Stimulated activated CD8-positive, alpha-beta memory T cell treated with anti-CD3 and anti-CD28 coated beads, Interleukin-4, amount 100 ng/mL, for 24 hours (primary cell): Measurements from ENCODE around the gene CAMK2G.
A peak's percentile ranks its signal among the peaks of the same experiment; 100 is the strongest.
"Not testable (repeated sequence)": the region's sequence is repeated elsewhere in the genome, so short reads cannot be mapped to it uniquely, and the experiment has no call there.

ENCODE experiments used
- DNase-seq: peaks from one replicate; pipeline ENCODE4 v3.0.0-alpha.2; 2020; ENCODE audit warnings: low read depth

Gene CAMK2G

DNA sequence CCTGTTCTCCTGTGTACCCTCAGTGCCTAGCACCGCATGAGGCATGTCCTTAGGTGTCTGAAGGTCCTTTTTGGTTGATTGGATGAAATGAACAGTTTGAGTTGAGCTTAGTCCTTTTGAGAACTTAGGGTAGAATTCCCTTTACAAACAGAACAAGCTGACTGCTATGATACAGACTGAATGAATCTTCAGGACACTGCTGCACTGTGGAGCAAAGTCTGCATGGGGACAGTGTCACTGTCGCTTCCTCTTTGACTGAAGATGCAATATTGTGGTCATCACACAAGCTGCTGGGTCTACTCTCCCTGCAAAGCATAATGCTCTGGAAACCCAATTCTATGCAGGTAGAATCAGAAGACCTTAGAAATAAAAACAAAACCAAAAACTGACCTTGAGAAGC lies 28.0 kb upstream of the CAMK2G start:
- no peak for DNase-seq

DNA sequence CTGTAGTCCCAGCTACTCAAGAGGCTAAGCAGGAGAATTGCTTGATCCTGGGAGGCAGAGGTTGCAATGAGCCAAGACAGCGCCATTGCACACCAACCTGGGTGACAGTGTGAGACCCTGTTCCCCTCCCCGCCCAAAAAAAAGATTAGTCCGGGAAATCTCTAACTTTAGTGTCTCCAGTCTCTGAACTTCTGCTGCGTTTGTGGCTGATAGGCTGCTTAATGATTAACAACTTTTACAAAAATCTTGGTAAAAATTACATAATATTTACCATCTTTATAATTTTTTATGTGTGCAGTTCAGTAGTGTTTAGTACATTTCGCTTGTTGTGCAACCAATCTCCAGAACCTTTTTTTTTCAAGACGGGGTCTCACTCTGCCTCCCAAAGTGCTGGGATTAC lies 26.9 kb upstream of the CAMK2G start:
- no peak for DNase-seq

DNA sequence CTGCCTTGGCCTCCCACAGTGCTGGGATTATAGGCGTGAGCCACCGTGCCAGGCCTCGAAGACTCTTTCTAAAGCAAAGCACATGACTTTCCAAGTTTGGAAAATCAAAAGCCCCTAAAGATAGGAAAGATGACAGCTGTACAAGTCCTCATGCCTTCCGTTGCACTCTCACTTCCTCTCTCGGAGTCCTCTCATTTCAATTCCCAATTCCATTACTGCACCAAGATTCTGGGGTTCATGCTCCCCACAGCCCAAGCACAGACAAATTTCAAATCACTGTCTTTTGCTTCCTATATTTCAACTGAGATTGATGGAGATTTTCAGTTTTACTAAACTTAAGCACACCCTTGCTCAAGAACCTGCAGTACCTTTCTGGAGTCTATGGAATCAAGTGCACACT lies 25.7 kb upstream of the CAMK2G start:
- DNase-seq = no peak

DNA sequence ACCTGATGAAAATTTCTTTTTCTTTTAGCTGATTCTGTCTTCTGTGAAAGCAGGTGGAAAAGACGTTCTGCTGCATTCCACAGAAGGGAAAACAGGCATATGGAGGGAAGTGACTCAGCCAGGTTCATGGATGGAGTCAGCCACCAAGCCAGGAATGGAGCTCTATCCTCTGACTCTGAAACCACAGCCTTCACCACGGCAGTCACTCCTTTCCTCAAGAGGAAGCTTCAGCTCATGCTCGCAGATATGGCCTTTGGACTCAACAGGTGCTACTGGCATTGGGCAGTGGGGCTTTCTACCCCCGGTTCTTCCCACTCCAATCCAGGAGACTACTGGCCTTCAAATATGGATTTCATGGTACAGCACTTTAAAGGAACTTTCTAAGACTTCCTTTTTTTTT lies 25.1 kb upstream of the CAMK2G start:
- DNase-seq = no peak

DNA sequence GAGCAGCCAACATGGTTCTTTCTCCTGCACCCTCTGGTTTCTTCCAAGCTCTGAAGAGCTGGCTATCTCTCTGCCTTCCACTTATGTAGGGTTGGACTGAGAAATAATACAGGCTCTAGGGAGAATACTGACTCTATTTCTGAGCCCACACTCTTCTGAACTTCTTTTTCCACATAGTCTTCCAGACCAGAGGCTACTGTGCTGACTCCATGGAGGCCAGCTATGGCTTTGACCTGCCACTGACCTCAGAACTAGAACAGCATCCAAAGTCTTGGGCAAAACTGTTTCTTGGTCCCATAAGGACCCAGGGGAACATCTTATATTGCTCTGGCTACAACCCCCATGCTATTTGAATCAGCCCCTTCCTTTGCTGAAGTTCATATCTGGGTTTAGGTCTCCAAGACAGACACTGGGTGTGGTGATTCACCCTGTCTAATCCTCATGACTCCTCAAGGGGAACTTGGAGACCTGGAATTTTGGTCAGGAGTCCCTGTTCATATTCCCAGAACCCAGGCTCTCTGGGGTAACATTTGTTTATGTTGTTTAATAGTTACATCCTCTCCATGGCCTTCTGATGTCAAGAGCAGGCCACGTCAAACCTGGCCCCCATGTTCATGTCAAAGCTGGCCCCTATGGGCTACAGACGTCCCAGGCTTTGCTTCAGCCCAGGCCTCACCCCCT lies 24.5 kb upstream of the CAMK2G start:
- DNase-seq = no peak

DNA sequence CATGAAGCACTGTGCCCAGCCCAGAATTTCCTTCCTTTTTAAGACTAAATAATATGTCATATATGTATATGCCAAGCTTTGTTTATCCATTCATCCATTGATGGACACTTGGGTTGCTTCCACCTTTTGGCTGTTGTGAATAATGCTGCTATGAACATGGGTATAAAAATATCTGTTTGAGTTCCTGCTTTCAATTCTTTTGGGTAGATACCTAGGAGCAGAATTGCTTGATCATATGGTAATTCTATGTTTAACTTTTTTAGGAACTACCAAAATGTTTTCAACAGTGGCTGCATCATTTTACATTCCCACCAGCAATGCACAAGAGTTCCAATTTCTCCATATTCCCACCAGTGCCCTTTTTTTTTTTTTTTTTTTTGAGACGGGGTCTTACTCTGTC lies 23.3 kb upstream of the CAMK2G start:
- DNase-seq = no peak

DNA sequence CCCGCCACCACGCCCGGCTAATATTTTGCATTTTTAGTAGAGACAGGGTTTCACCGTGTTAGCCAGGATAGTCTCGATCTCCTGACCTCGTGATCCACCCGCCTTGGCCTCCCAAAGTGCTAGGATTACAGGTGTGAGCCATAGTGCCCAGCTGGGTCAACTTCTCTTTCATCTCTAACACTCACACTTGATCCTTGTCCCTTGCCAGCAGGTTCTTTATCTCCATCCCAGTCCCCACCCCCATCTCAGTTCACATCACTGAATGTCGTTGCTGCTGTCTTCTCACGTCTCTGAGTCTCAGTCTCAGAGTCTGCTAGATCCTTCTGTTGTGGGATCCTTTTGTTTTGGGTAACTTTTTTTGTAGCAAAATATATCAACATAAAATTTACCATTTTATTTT lies 21.0 kb upstream of the CAMK2G start:
- DNase-seq = not testable (repeated sequence)

DNA sequence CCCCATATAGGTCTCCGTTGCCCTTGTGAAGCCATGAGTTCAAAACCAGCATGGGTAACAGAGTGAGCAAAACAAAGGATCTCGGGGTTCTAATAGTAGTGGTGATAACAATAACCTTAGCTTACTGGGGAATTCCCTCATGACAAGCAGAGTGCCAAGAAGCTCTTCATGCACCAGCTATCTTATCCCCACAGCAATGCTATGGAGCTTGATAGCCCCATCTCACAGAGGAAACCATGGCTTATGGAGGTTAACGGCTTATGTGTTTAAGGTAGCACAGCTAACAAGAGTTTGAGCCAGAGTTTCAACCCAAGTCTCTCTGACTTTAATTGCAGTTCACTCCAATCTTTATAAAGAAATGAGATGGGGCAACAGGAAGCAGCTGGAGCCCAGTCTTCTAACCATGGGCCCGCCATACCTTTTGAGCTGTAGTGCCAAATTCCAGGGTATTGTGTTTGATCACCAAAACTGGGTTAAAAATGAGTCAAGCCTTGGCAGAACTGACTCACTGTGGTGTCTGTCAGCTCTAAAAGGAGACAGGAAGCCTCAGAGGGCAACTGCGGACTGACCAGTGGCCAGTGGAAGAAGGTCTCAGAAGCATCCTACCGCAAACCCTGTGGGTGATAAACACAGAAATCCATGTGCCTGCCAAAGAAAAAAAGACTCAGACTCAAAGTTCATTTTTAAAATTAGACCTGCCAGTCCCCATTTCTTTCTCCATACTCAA lies 20.1 kb upstream of the CAMK2G start:
- peak; percentile 22 for DNase-seq

DNA sequence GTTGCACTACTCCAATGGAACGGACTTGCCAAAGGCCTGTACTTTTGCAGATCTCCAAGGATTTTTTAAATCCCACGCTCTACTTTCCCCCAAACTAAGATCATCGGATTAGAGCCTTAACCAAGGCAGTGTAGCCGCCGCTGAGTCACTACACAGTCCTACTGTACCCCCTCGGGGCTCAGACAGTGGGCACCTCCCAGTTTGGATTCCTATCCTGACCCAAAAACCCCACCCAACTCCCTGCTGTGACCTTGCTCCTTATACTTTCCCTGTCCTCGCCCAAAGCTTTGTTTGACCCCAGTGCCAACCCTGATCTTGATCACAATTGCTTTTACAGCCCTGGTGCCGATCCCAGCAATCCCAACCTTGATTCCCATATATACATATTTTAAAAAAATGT lies 19.1 kb upstream of the CAMK2G start:
- no peak for DNase-seq

DNA sequence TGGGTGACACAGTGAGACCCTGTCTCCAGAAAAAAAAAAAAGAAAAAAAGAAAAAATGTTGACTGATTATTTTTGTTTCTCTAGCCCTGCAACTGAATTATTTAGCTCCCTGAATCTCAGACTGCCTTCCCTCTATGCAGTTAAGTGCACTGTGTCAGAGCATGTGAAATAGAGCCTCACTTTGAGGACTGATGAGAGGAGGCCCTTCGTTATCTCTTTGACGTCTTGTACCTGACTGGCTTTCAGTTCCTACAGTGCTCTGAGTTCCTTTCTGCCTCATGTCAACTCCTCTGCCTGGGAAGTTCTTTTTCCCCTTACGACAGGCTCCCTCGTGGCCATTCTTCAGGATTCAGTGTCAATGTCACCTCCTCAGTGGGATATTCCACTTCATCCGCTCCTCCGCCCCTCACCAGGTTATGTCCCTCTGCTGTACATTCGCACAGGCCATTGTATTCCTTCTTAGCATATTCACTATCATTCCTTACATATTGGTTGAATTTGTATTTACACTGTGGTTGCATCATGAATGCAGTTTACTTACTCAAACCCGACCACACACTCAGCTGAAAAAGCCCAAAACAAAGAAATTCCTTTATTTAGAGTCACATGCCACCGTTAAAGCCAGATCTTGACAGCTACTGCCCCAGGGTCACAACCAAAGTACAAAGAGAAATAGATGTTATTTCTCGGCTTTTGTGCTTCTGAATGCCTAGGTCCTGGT lies 18.1 kb upstream of the CAMK2G start:
- no peak for DNase-seq

DNA sequence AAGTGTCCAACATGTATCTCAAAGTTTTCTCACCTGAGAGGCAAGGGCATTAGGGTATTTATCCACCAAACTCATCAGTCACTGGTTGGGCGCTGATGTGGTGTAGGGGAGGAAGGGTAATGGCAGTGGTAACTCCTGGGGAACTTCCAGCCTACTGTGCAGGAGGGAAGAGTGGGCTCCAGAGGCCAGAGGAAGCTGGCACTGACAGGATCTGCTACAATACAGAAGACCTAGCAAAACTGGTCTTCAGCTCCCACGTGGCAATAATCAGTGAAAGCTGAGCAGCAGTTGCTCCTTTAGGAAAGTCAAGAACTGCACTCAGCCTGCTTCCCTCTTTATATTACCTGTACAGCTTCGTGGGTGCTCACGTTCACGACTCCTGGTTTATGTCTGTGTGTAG lies 17.2 kb upstream of the CAMK2G start:
- DNase-seq = no peak

DNA sequence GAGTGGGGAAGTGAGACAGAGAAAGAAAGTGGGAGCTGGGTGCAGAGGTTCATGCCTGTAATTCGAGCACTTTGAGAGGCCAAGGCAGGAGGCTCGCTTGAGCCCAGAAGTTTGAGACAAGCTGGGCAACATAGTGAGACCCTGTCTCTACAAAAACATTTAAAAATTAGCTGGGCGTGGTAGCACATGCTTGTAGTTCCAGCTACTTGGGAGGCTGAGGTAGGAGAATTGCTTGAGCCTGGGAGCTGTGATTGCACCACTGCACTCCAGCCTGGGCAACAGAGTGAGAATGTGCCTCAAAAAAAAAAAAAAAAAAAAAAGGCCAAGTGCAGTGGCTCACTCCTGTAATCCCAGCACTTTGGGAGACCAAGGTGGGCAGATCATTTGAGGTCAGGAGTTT lies 16.5 kb upstream of the CAMK2G start:
- not testable (repeated sequence) for DNase-seq

DNA sequence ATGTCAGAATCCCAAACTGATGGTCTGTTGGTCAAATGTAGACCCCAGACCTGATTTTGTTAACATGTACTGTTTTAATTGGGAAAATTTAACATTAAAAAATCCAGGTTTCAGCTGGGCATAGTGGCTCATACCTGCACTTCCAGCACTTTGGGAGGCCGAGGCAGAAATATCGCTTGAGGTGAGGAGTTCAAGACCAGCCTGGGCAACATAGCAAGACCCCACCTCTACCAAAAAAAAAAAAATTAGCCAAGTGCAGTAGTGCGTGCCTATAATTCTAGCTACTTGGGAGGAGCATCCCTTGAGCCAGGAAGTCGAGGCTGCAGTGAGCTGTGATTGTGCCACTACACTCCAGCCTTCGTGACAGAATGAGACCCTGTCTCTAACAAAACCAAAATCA lies 15.9 kb upstream of the CAMK2G start:
- DNase-seq = no peak

DNA sequence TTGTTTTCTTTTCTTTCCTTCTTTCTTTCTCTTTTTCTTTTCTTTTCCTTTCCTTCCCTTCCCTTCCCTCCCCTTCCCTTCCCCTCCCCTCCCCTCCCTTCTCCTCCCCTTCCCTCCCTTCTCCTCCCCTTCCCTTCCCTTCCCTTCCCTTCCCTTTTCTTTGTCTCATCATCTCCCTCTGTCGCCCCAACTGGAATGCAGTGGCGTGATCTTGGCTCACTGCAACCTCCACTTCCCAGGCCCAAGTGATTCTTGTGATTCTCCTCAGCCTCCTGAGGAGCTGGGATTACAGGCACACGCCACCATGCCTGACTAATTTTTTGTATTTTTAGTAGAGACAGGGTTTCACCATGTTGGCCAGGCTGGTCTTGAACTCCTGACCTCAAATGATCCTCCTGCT lies 15.1 kb upstream of the CAMK2G start:
- not testable (repeated sequence) for DNase-seq

DNA sequence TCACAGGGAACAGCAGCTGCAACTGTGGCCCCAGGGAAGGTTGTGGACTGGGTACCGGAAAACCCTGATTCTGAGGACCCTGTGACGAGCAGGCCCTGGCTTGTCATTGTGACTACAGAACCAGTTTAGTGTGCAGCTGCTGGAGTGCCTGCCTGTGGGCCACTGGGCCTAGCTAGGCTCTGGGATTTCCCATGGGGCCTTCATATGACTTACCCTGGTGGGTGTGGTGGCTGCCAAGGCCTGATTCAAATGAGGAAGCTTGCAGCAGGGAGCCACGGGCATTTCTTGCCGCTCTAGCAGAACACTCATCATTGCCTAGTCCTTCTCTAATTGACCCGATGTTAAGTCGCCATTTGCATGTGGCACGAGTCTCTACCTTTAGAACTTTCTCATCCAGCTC lies 14.7 kb upstream of the CAMK2G start:
- peak; percentile 34 for DNase-seq

DNA sequence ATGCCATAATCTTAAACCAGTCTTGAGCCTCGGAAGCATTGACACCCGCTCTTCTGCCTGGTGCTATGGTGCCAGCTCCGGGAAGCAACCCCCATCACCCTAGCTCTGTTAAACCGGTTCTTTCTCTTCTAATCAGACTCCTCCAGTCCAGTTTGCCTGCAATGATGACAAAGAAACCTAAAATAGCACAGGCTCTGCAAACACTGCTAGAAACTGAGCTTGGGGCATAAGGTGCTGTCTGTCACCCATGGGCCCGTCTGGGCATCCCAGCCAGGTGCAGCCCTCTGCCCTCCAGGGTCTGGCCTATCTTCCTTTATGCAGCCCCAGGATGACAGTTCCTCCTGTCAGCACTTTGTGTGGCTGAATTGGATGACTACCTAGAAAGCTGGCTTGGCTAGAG lies 14.2 kb upstream of the CAMK2G start:
- DNase-seq = no peak

DNA sequence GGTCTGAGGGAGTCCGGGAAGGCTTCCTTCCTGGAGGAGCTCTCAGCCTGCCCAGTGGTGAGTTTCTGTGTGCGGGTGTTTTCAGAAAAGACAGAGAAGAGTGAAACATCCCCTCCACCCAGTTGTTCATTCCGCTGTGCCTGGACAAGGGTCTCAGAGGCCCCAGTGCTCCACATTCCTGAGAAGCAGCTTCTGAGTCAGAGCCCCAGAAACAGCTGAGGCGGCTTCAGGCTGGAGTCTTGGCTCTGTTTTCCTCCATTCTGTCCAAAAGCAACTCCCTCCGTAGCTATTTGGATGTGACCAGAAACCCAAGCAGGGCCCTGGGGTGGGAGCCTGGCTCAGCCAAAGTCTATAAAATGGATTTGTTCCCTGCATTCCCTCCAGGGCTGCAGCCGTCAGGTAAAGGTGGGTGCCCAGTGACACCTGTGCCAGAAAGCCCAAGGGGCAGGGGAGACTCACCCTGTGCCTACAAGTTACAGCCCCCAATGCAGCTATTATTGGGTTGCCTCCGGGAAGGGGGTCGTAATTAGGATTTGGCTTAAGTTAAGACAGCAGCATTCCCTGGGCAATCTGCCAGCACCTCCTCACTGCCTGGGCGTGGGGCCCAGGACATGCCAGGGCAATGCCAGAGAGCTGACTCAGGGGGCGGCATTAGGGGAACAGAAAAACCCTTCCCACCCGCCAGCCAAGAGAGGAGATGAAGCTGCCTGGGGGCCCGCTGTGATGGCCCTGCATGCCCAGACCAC lies 13.1 kb upstream of the CAMK2G start:
- no peak for DNase-seq

DNA sequence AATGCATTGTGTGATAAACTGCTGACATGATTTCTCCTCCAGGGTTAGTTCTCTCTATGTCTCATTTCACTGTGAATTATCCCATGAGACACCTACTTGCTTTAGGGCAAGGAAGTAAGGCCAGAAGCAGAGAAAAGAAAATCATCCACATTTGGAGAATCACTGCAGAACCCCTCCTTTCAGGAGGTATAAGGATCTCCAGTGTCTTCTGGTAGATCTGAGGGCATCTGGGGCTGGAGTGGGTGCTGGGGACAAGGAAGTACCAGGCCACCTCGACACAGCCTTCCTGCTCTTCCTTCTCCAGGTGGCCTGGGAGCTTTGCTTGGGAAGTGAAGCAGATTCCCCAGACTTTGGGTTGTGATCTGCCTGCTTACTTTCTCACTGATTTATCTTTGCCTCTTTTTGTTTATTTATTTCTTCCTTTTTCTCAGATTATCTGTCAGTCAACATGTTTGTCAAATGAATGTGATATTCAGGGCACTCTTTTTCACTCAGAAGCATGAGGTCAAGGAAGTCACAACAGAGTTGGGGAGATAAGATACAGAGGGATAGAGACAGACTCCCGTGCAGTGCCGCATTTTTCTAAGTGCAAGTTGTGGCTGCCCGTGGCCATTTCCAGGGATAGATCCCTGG lies 12.4 kb upstream of the CAMK2G start:
- DNase-seq = no peak

DNA sequence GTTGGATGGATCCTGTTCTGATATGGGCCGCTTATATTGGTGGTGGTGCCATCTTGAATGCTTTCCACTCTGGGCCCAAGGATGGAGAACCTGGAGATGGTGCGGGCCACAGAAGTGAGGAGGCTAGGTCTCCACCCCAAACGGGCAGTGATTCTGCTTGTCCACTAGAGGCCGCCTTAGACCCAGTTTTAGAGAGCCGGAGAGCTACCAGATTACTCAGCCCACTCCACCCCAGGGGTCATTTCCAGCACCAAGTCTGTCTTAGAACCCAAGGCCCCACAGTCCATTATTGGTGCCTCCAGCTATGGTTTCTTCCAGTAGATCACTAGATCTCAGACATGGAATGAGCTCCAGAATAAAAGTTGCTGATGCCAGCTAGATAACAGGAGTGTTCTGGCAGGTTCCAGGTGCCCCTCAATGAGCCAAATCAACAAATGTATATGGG lies 11.8 kb upstream of the CAMK2G start:
- DNase-seq = peak; percentile 39

DNA sequence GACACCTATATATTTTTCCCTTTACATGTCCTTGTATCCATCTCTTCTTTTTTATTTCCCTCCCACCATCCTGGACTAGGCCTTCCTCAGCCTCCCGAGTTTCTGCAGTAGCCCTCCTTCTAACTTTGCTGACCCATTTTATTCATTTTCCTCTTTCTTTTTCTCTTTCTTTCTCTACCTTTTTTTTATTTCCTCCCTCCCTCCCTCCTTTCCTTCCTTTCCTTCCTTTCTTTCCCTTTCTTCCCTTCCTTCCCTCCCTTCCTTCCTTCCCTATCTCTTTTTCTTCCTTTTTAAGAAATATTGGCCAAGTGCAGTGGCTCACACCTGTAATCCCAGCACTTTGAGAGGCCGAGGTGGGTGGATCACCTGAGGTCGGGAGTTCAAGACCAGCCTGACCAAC lies 9.7 kb upstream of the CAMK2G start:
- no peak for DNase-seq

DNA sequence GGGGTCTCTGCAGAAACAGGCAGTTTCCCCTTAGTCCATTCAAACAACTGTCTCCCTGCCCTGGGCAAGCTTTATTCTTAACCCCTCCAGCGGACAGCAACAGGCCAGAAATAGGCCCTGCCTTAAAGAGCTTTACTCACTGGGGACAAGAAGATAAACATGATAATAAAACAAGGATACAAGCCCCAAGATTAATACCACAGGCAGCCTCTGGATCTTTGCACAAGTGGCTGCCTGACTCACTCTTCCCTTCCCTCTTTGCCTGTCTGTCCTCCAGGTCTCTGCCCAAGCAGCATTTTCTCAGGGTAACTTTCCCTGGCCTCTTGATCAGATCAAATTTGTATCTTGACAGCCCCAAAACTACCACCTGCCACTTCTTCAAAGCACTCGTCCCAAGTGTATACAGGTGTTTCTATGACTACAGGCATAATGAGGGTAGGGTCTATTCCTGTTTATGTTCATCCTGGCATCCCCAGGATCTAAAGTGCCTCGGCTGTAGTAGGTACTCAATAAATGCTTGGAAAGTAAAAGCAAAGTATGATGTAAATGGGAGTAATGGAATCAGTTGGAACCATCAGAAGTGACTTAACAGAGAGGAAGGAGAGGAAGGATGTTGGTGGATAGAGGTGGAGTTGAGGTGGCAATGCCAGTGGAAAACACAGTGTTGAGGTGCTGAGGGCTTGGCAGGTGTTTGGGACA lies 7.0 kb upstream of the CAMK2G start:
- no peak for DNase-seq
